ENCODE measurements around the gene PCBD1.
"Not testable (repeated sequence)": the region's sequence is repeated elsewhere in the genome, so short reads cannot be mapped to it uniquely, and the experiment has no call there.

Gene PCBD1

DNA sequence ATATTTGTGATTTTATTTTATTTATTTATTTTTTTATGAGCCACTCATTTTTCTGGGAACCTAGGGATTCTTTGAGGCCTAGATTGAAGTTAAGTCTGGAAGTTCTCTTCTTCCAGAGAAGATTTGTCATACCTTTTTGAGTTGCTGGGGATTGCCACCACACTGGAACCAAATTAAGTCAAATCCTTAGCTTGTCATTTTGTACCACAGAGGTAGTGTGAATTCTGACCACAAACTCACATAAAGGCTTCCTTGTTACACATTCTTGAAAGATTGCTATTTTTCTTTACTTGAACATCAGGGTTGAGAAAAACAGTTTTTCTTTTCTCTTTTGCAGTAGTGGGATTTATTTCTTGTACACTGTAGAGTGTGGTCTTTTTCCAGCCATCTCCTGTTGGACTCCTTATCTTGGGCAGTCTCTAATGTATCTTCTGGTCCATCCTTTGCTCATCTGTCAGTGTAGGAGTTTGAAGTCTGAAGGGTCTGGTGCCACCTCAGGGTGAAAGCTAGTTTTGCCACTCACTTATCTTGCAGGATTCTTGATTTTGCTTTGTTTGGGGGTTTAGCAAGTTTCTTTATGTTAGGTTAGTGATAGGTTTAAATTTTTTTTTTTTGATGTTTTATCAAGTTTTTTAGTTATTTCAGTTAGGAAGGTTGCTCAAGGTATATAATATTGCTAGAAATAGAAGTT, 24.8 kb downstream of the PCBD1 start:
- DNase-seq (ENCODE audit: low read depth, low spot score) = no peak

DNA sequence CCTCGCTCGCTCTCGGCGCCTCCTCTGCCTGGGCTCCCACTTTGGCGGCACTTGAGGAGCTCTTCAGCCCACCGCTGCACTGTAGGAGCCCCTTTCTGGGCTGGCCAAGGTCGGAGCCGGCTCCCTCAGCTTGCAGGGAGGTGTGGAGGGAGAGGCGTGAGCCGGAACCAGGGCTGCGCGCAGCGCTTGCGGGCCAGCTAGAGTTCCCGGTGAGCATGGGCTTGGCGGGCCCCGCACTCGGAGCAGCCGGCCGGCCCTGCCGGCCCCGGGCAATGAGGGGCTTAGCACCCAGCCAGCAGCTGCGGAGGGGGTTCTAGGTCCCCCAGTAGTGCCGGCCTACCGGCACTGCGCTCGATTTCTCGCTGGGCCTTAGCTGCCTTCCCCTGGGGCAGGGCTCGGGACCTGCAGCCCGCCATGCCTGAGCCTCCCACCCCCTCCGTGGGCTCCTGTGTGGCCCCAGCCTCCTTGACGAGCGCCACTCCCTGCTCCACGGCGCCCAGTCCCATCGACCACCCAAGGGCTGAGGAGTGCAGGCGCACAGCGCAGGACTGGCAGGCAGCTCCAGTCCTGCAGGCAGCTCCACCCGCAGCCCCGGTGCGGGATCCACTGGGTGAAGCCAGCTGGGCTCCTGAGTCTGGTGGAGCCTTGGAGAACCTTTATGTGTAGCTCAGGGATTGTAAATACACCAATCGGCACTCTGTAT, 26.7 kb downstream of the PCBD1 start:
- DNase-seq (ENCODE audit: low read depth, low spot score) = not testable (repeated sequence)

DNA sequence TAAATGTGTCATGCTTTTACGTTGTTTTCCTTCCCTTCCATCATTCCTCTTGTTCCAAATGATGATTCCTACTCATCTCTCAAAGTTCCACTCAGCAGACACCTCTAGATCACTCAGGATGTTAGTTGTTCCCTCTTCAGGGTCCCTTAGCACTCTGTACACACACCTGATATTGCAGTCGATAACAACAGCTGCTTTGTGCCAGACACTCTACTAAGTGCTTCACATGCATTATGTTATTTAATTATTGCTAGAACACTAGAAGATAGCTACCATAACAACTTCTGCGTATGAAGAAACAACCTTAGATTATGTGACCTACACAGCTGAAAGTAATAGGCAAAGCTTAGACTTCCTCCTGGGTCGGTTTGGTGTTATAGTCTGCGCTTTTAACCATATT, 29.6 kb downstream of the PCBD1 start:
- DNase-seq (ENCODE audit: low read depth, low spot score) = no peak

DNA sequence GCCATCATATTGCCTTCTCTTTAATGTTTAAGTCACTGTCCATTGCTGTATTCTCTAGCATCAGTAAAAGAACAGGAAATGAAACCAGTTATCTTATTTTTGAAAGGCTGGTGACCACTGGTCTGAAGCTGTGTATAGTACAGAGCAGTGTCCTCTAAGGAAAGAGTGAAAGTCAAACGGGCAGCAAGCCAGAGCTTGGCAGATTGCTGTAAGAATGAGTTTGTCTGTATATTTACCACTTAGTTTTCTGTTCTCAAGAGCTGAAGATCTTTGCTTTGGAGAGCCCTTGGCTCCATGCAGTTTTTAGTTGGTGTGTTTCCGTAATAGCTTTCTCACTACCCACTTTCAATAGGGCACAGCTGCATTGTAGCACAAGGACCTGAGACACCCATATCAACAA, 31.9 kb downstream of the PCBD1 start:
- no peak for DNase-seq (ENCODE audit: low read depth, low spot score)

DNA sequence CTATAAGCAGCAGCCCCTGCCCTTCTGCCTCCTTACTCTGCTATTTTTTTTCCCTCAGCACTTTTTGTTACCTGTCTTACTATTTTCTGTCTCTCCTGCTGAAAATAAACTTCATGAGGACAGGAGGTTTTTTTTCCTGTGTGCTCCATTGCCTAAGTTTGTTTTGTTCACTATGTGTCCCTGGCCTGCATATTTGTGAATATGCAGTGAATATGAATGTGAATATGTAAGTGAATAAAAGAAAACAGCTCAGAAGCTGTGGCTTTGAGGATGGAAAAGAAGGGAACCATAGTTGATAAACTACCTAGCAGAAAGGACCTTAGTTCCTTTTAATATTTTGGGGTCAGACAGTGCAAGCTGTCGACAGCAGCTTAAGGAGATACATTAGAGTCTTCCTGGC, 34.9 kb downstream of the PCBD1 start:
- no peak for DNase-seq (ENCODE audit: low read depth, low spot score)

DNA sequence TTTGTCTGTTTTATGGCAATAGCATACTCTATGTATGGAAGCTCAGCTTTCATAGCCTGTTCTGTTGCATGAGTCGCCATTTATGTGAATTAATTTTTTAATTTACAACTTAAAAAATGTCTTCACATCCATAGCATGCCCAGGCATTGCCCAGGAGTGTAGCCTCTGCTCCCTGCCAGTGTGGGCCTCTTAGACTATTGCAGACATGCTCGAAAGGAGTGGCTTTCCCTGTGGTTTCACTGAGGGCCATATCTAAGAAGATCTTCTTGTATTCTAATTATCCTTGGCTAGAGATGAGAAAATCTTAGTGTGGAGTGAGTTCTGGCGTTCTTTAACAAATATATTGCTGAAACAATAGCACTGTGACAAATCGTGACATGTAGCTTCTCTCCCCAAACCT, 35.3 kb downstream of the PCBD1 start:
- no peak for DNase-seq (ENCODE audit: low read depth, low spot score)

DNA sequence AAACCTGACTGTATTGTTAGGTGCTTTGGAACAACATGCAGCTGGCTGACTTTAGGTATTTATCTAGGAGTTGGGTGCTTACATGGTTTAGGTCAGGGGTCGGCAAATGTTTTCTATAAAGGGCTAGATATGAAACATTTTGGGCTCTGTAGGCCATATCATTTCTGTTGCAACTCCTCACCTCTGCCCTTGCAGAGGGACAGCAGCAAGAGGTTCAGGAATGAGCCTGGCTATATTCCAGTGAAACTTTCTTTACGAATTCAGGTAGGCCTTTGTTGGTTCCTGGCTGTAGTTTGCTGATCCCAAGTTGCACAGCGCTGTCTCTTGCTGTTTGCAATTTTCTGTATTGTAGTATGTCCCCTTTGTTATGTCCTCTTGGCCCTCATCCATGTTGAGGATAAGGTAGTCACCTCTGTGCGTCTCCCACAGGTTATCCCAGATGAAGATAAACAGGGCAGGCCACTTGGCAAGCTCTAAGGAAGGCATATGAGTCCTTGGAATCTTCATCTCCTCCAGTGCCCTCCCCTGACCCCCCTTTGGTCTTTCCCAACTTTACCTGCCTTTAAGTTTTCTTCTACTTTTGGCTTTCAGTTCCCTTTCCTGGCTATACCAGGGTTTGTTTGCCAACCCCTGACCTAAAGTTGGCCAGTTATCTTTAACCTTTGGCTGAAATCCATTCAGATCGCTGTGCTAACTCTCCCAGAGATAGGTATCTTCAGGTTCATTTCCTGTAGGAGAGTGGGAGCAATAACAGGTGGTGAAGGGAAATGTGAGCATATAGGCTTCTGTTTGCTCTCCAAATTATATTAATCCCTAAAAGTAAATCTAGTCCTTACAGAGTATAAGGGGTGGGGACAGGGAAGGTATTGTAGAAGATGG, 36.5 kb downstream of the PCBD1 start:
- DNase-seq (ENCODE audit: low read depth, low spot score) = no peak

DNA sequence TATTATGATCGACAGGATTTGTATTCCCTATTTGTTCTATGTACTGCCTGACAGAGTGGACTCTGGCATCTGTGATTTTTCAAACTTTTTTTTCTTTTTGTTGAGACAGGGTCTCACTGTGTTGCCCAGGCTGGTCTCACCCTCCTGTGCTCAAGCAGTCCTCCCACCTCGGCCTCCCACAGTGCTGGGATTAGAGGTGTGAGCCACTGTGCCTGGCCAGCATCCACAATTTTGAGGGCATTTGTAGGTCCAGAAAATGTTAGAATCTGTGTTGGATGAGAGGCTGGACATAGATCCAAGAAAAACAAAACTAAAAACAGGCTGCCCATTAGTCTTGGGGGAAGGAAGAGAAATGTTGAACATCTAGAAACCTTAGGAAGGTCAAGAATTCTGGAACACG, 38.3 kb downstream of the PCBD1 start:
- no peak for DNase-seq (ENCODE audit: low read depth, low spot score)

DNA sequence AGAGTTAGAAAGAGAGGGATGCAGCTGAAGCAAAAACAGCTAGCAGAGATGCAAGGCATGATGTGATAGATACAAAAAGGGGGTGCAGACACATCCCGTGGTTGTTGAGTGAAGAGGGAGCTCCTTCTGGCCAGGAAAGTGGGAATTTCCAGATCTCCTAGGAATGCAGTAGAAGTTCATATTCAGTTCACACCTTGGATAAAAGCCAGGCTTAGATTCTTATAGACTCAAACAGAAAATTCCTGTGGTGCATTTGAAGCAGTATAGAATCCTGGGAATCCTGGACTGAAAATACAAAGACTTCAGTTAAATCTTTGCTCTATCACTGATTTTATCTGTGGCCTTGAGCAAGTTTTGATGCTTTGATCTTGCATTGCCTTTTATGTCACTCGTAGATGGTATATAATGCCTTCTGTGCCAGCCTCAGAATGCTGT, 38.8 kb downstream of the PCBD1 start:
- no peak for DNase-seq (ENCODE audit: low read depth, low spot score)

DNA sequence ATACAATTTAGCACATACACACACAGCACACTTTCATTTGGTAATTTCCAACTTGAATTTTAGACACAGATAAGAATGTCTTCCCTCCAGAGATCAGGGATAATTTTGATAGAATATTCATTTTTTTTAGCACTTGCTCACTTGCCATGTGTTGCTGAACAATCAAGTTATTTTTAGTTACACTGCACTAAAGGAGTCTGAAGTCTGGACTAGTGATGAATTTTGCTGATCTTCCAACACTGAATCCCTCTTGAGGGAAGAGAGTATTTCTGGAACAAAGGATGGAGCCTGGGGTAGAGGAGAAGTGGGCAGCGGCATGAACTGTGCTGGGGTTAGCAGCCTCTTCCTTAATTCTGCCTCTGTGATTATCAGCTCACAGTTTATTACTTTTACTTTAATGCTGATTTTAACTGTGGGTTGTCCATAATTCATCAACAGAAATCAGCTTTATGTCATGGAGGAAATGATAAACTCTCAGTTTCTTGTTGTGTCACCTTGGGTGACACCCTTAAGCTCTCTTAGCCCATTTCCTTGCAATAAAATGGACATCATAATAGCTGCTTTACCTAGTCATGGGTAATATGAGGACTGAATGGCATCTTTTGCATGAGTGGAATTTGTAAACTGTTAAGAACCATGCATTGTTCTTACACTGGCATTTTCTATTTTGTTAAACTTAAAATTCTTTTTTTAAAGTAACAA, 40.6 kb downstream of the PCBD1 start:
- no peak for DNase-seq (ENCODE audit: low read depth, low spot score)

DNA sequence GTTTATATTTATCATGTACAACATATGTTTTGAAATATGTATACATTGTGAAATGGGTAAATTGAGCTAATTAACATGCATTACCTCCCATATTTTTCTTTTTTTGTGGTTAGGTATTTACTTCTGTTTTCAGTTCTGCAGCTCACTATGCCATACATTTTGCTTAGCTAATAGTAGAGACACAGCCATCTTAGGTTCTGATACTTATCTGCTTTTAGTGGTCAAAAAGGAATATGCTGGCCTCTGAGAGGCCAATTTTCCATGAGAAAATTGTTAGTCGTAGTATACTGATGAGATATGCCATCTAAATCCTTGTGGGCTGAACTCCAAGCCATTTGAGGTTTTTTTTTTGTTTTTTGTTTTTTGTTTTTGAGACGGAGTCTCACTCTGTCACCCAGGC, 41.6 kb downstream of the PCBD1 start:
- no peak for DNase-seq (ENCODE audit: low read depth, low spot score)

DNA sequence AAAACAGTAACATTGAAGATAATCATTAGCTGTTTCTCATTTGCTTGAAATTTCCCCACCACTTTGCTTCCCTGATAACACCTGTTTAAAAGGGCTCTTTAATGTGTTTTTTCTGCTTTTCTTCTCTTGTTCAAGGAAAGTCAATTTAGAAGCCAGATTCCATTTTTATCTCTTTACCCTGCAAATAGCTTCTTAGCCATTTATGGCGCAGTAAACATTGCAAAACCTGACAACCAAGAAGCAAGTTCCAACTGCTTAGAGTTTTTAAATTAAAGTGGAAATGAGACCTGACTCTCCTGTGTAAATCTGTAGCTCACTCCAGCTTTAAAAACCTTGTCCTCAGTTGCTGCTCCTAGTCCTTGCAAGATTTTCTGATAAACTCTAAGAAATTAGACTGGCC, 42.5 kb downstream of the PCBD1 start:
- no peak for DNase-seq (ENCODE audit: low read depth, low spot score)

DNA sequence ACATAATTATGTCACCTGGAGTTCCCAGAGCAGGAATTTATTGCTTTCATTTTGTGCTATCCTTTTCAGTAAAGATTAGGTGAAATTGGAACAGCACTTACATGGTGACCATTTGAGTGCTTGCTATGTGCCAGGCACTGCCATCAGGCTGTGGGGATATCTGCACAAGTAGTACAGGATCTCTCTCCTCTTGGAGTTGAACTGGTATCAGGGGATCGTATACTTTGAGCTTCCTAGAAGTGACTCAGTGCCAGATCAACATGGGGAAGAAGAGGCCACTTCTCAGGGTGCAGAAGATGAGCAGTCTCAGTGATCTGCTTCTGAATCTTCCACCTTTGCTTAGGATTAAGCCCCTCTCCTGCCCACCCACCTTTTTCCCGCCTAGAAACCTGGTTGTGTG, 43.1 kb downstream of the PCBD1 start:
- DNase-seq (ENCODE audit: low read depth, low spot score) = no peak

DNA sequence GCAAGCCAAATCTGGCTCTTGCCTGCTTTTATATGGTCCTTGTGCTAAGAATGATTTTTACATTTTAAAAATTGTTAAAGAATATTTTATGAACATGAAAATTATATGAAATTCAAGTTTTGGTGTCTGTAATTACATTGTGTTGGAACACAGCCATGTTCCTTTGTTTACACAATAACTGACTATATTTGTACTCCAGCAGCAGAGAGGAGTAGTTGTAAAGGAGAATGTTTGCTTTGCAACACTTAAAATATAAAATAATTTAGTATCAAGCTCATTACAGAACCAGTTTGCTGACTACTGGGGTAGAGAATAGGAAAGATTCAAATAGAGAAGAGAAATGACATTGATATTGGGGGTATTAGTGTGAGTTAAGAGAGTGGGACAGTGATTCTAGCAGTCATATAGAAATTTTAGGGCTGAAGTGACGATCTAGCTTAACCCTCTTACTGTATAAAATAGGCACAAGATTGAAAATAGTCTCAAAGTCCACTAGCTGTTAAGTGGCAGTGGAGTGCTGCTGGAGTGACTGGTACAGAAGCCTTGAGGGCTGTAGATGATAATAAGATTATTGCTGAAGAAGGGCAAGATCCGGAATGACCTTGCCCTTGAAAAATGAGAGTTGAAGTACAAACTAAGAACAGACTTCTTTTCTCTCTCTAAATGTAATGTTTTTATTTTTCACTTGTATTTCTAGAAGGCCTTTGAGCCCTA, 44.4 kb downstream of the PCBD1 start:
- no peak for DNase-seq (ENCODE audit: low read depth, low spot score)

DNA sequence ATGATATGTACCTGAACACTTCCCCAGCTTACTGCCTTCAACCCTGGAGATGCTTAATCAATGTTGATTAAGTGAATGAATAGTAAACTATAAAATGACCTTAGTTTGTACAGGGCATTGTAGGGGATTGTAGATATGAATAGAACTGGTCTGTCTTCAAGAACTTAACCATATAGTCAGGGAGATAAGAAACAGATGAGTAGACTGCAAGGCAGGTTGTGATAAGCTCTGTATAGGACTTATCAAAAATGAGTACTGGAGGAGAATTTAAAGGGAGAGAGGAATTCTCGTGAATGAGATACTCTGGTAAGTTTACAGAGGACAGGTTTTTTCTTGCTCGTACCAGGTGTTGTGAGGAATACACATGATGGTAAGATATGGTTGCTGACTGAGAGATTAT, 45.0 kb downstream of the PCBD1 start:
- DNase-seq (ENCODE audit: low read depth, low spot score) = no peak

DNA sequence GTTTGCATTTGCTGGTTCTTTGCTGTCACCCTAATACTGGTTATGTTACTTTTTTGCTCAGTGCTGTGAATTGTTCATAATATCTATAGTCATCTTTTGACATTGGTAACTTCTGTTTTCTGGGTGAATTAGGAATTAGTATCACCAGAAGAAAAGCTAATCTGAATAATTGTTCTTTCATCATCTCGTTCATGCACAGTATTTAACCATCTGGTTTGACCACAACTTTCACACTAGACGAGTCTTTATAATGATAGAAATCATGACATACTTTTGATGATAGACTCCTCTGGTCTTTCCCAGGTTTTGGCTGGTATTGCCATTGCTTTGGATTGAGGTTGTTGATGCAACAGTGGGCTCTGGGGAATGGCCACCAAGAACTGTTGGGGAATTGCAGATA, 47.5 kb downstream of the PCBD1 start:
- no peak for DNase-seq (ENCODE audit: low read depth, low spot score)

DNA sequence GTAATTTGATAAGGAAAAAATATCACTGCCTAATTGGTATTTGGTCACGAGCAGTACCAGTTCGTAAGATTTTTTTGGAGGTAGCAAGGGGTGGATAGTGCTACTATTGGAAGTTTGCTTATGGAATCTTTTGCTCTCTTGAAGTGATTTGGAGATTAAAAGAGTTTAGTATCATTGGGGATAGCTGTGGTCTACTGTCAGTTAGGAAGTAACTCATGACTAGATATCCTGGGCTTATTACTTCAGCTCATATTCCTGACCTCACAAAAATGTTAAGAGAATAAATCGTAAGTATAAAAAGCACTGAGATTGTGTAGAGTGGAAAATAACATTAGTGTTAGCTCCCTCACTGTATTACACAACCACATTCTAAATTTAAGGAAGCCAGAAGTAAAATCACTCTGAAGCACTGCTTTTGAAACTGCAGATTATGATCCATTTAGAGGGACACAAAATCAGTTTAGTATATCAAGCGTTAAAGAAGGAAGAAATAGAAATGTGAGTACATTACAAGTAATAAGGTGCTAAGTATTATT, 50.0 kb downstream of the PCBD1 start:
- DNase-seq (ENCODE audit: low read depth, low spot score) = no peak

DNA sequence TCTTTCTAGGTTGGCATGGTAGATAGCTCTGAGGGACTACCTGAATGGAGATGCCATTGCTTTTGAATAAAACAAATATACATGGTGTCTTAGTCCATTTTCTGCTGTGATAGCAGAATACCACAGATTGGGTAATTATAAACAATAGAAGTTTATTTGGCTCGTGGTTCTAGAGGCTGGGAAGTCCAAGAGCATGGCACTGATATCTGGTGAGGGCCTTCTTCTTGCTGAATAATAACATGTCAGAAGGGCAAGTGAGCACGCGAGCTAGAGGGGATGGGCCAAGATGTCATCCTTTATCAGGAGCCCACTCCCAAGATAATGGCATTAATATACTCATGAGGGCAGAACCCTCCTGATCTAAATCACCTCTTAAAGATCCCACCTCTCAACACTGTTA, 50.7 kb downstream of the PCBD1 start:
- DNase-seq (ENCODE audit: low read depth, low spot score) = no peak

DNA sequence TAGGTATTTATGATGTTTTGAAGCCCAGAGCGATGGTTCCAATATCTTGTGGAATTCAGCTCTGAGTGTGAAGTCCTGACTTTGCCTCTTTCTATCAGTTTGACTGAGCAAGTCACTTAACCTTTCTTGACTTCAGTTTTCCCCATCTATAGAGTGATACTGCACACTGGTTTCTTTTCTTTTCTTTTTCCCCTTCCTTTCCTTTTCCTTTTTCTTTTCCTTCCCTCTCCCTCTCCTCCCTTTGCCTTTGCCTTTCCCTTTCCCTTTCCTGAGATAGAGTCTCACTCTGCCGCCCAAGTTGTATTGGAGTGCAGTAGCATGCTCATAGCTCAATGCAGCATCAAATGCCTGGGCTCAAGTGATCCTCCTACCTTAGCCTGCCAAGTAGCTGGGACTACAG, 52.0 kb downstream of the PCBD1 start:
- no peak for DNase-seq (ENCODE audit: low read depth, low spot score)

DNA sequence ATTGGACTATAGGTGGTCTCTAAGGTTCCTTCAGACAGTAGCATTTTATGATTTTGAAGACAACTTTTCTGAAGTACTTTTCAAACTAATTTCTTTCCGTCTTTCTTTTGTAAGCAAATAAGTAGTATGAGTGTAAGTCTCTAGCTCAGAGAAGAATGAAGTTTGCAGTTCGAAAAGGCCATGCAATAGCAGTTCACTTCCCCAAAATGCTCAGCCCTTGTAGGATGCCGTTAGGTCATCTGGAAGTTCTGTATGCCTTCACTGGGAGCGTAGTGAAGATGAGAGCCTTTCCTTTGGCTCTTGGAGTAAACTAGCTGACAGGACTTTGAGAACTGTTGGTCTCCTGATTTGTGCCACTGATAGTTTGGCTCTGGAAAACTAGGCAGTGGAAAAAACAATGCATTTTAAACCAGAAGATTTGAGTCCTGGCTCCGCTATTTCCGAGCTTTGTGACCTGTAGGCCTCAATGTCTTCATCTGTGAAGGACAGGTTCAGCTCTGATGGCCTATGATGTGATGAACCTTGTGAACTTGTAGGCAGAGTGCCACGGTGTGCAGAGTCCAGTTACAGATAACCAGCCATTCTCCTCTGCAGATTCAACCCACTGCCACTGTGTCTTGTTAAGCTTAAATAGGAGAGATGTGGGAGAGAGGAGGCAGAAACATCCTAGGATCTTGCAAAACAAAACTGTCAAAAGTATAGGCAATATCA, 53.8 kb downstream of the PCBD1 start:
- DNase-seq (ENCODE audit: low read depth, low spot score) = no peak
